Retinal pigment epithelial cell (primary cell): ENCODE data around the gene CRIP1.

ENCODE experiments used
- DNase-seq: peaks from one replicate; pipeline ENCODE4 v3.0.0-alpha.2; 2010; ENCODE audit warnings: low read depth
- H3K4me3 ChIP-seq: 2 replicates; pipeline ENCODE4 v1.5.1; 2011; ENCODE audit warnings: mild to moderate bottlenecking, low read length, control low read depth, moderate library complexity
- CTCF ChIP-seq: conservative IDR thresholded peaks from 2 replicates; pipeline ENCODE4 v1.5.1; 2011; ENCODE audit warnings: low read depth, low read length, control low read depth, inconsistent platforms

The CRIP1 gene

GRCh38 chr14:105494606-105494929 lies 7.9 kb downstream of the CRIP1 start:
- no peak overlapping the region for H3K4me3 ChIP-seq
- TF ChIP-seq CTCF = no peak
- no peak for DNase-seq

GRCh38 chr14:105495101-105495989 lies 8.7 kb downstream of the CRIP1 start:
- H3K4me3 ChIP-seq = no peak overlapping the region
- no peak for TF ChIP-seq CTCF
- DNase-seq = no peak

GRCh38 chr14:105495990-105496830 lies 9.5 kb downstream of the CRIP1 start:
- no peak for DNase-seq
- no peak for TF ChIP-seq CTCF

GRCh38 chr14:105496831-105497591 lies 10.3 kb downstream of the CRIP1 start:
- TF ChIP-seq CTCF = no peak
- DNase-seq = no peak
- H3K4me3 ChIP-seq = no peak overlapping the region

More at GRCh38 chr14:105495990-105496830, 9.5 kb downstream of the CRIP1 start:
- H3K4me3 ChIP-seq = no peak overlapping the region

GRCh38 chr14:105497671-105498429 lies 11.2 kb downstream of the CRIP1 start:
- no peak for TF ChIP-seq CTCF
- DNase-seq = no peak
- H3K4me3 ChIP-seq = no peak overlapping the region
